GM12873 (cell line): ENCODE data around the gene ATXN1.

Source experiments
- TF ChIP-seq, protein P1 (sequence below): IDR thresholded peaks from 2 replicates; pipeline ENCODE4 v1.5.1; 2012; ENCODE audit warnings: low read depth, mild to moderate bottlenecking, moderate library complexity, low read length, control low read depth; ENCODE audit not compliant: insufficient read depth; ENCODE audit errors: missing control alignments

ATXN1 gene

DNA sequence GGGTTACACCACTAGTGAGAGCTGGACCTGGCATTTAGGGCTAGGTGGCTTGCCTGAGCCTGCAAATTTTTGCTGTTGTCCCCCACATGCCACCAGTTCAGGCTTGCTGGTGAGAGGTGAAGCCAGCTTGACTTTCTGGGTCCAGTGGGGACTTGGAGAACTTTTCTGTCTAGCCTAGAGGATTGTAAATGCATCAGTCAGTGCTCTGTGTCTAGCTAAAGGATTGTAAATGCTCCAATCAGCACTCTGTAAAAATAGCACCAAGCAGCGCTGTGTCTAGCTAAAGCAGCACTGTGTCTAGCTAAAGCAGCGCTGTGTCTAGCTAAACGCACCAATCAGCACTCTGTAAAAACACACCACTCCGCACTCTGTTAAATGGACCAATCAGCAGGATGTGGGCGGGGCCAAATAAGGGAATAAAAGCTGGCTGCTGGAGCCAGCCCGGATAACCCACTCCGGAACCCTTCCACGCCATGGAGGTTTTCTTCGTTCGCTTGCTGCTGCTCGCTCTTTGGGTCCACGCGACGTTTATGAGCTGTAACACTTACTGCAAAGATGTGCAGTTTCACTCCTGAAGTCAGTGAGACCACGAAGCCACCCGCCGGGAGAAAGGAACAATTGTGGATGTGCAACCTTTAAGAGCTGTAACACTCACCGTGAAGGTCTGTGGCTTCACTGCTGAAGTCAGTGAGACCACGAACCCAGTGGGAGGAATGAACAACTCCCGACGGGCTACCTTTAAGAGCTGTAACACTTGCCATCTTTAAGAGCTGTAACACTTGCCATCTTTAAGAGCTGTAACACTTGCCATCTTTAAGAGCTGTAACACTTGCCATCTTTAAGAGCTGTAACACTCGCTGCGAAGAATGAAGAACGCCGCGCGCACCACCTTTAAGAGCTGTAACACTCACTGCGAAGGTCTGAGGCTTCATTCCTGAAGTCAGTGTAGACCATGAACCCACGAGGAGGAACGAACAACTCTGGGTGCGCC, 495.6 kb downstream of the ATXN1 start:
- TF ChIP-seq, protein P1, sequence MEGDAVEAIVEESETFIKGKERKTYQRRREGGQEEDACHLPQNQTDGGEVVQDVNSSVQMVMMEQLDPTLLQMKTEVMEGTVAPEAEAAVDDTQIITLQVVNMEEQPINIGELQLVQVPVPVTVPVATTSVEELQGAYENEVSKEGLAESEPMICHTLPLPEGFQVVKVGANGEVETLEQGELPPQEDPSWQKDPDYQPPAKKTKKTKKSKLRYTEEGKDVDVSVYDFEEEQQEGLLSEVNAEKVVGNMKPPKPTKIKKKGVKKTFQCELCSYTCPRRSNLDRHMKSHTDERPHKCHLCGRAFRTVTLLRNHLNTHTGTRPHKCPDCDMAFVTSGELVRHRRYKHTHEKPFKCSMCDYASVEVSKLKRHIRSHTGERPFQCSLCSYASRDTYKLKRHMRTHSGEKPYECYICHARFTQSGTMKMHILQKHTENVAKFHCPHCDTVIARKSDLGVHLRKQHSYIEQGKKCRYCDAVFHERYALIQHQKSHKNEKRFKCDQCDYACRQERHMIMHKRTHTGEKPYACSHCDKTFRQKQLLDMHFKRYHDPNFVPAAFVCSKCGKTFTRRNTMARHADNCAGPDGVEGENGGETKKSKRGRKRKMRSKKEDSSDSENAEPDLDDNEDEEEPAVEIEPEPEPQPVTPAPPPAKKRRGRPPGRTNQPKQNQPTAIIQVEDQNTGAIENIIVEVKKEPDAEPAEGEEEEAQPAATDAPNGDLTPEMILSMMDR: no peak

DNA sequence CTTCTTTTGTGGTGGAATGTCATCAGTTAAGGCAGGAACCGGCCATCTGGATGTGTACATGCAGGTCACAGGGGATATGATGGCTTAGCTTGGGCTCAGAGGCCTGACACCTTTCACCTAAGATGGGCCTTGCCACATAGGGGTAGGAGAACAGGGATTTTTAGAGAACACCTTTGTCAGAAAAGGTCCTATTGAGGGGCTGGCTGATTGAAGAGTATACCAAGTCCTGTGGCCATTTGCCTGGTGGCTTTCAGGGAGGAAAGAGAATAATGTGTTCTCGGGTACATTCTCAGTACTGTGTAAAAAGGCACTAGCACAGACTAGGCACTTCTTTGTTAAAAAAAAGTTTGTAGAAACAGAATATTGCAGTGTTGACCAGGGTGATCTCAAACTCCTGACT, 496.5 kb downstream of the ATXN1 start:
- TF ChIP-seq, protein P1: no peak

DNA sequence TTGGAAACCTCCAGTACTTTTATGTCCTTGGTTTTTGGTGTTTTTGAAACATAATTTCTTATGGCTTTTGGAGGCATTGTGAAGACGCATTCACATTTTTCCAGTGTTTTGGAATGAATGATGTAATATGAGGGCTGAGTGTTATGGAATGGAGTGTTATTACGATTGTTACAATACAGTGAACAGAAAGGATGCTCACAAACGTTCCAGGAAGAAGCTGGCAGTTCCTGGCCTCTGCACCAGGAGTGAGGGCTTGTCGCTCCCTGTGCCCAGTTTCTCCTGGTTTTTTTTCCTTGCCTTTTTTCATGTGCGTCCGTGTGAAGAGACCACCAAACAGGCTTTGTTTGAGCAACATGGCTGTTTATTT, 502.6 kb downstream of the ATXN1 start:
- TF ChIP-seq, protein P1: no peak

DNA sequence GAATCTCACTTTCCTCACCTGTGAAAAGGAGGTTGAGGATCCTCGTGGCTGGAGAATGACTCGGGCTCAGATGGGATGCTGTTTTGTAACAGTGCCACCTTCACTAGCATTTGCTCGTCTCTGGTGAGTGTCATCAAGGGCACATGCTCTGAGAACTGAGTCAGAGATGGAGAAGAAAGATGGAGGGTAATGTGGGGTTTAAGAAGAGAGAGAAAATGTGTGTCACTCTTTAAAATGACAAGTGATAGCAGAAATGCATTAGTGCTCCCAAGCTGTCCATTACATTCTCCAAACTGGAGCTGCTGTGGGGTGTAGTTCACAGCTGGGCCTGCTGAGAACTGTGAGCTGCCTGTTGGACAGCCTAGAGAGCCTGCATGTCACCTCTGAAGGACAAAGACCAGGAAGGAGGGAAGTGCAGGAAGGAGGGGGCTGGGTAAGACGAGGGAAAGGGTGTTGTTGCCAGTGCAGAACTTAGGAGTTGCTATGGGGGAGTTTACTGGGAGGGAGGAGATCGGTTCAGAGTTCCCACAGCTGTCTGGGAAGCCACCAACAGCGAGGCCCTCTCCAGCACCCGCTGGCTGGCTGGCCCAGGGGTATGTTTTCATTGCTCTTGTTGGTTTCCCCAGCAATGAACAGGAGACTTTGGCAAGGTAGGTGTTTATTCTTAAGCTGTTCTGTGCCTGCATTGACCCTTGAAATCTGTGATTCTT, 503.1 kb downstream of the ATXN1 start:
- TF ChIP-seq, protein P1: no peak

DNA sequence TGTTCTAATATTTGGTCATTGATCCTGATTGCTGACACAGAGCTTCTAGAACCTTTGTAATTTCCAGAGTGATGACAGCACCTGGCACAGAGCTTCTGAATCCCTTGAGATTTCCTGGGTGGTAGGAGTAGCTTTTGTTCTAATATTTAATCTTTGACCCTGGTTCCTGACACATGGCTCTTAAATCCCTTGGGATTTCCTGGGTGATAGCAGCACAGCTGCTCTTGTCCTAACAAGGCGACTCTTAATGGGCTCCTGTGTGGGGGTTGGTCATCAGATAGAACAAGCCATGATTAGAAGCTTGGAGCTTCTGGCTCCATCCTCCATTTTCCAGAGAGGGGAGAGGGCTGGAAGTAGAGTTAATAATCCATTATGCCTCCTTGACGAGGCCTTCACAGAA, 504.5 kb downstream of the ATXN1 start:
- TF ChIP-seq, protein P1: no peak

DNA sequence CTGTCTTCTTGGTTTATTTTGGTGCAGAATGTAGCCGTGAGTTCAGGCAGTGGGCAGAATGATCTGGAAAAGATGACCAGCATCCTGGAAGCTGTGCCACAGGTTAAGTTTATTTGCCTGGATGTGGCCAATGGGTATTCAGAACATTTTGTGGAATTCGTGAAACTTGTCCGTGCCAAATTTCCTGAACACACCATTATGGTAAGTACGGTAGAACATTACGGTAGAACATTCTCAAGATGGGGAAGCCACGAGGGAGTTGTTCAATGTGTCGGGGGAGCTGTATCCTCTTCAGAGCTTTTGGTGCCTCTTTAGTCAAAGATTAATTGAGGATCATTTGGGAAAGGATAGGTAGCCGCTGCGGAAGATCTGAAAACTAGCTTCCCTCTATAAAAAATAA, 506.7 kb downstream of the ATXN1 start:
- TF ChIP-seq, protein P1: no peak
